ENCODE results near the gene PCDHB3.
"Not testable (repeated sequence)": the region's sequence is repeated elsewhere in the genome, so short reads cannot be mapped to it uniquely, and the experiment has no call there.

PCDHB3 gene

DNA sequence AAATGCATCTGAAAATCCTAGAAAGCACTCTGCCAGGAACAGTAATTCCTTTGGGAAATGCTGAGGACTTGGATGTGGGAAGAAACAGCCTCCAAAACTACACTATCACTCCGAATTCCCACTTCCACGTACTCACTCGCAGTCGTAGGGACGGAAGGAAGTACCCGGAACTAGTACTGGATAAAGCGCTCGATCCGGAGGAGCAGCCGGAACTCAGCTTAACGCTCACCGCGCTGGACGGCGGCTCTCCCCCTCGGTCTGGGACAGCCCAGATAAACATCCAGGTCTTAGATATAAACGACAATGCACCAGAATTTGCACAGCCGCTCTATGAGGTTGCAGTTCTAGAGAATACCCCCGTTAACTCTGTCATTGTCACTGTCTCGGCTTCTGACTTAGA, 786 bp downstream of the PCDHB3 start:
- TF ChIP-seq CTCF (IDR thresholded peaks at IDR 0.05; ENCODE audit: low read depth, low read length, poor library complexity, severe bottlenecking), result no peak
- Histone ChIP-seq H3K4me1 (ENCODE audit: control insufficient read depth, low read length) (no peaks in the 10 kb centered on the region), H3K27me3 (ENCODE audit: control insufficient read depth, low read length) (no peaks in the 10 kb centered on the region), H4K20me1 (ENCODE audit: control insufficient read depth, insufficient read depth, low read depth, low read length) (no peaks in the 10 kb centered on the region), H3K27ac (ENCODE audit: low read depth, low read length) (no peak overlapping the region), H3K4me2 (ENCODE audit: low read length) (no peak overlapping the region), H3K9me3 (ENCODE audit: control insufficient read depth, insufficient read depth, low read length) (no peaks in the 10 kb centered on the region), H3K9me2 (replicated peaks; ENCODE audit: control insufficient read depth, low read length) (no peaks in the 10 kb centered on the region), H3K36me3 (ENCODE audit: control insufficient read depth, low read length) (no peaks in the 10 kb centered on the region), H3F3A (ENCODE audit: control insufficient read depth, insufficient read depth) (no peaks in the 10 kb centered on the region), H3K79me2 (ENCODE audit: control insufficient read depth, low read length) (no peaks in the 10 kb centered on the region), H3K4me3 (ENCODE audit: low read length) (no peak overlapping the region)

DNA sequence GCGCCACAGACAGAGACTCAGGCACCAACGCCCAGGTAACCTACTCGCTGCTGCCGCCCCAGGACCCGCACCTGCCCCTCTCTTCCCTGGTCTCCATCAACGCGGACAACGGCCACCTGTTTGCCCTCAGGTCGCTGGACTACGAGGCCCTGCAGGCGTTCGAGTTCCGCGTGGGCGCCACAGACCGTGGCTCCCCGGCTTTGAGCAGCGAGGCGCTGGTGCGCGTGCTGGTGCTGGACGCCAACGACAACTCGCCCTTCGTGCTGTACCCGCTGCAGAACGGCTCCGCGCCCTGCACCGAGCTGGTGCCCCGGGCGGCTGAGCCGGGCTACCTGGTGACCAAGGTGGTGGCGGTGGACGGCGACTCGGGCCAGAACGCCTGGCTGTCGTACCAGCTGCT, 1.8 kb downstream of the PCDHB3 start:
- not testable (repeated sequence) for H3K4me3 ChIP-seq (ENCODE audit: low read length); H3F3A ChIP-seq (ENCODE audit: control insufficient read depth, insufficient read depth); H3K79me2 ChIP-seq (ENCODE audit: control insufficient read depth, low read length); H3K27me3 ChIP-seq (ENCODE audit: control insufficient read depth, low read length); H3K4me1 ChIP-seq (ENCODE audit: control insufficient read depth, low read length); H3K9me3 ChIP-seq (ENCODE audit: control insufficient read depth, insufficient read depth, low read length); H3K36me3 ChIP-seq (ENCODE audit: control insufficient read depth, low read length); H3K4me2 ChIP-seq (ENCODE audit: low read length); H3K27ac ChIP-seq (ENCODE audit: low read depth, low read length); H3K9me2 ChIP-seq (replicated peaks; ENCODE audit: control insufficient read depth, low read length); H4K20me1 ChIP-seq (ENCODE audit: control insufficient read depth, insufficient read depth, low read depth, low read length)

GRCh38 chr5:141102471-141102870, 2.2 kb downstream of the PCDHB3 start:
- H3K79me2 ChIP-seq (ENCODE audit: control insufficient read depth, low read length); H4K20me1 ChIP-seq (ENCODE audit: control insufficient read depth, insufficient read depth, low read depth, low read length); H3K36me3 ChIP-seq (ENCODE audit: control insufficient read depth, low read length); H3K4me1 ChIP-seq (ENCODE audit: control insufficient read depth, low read length); H3K4me3 ChIP-seq (ENCODE audit: low read length); H3K4me2 ChIP-seq (ENCODE audit: low read length); H3F3A ChIP-seq (ENCODE audit: control insufficient read depth, insufficient read depth); H3K27me3 ChIP-seq (ENCODE audit: control insufficient read depth, low read length); H3K27ac ChIP-seq (ENCODE audit: low read depth, low read length); H3K9me2 ChIP-seq (replicated peaks; ENCODE audit: control insufficient read depth, low read length); H3K9me3 ChIP-seq (ENCODE audit: control insufficient read depth, insufficient read depth, low read length): not testable (repeated sequence)

DNA sequence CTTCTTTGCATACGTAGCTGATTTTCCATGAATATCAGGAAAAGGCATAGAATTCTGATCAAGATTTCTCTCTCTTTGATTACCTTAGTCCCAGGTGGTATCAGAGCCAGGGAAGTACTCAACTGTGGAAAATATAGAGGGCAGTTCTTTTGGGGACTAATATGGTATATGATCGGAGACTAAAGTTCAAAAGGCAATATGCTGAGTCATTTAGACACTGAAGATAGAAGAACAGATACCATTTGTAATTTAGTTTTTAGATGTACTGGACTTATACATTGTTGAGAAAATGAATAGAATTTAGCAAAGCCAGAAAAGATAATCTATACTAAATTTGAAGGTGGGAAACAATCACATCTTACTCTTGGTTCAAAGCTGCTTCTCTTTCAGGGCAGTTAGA, 5.1 kb downstream of the PCDHB3 start:
- Histone ChIP-seq H3K4me3 (ENCODE audit: low read length) (no peak overlapping the region), H4K20me1 (ENCODE audit: control insufficient read depth, insufficient read depth, low read depth, low read length) (no peaks in the 10 kb centered on the region), H3F3A (ENCODE audit: control insufficient read depth, insufficient read depth) (no peaks in the 10 kb centered on the region), H3K9me3 (ENCODE audit: control insufficient read depth, insufficient read depth, low read length) (no peaks in the 10 kb centered on the region), H3K4me1 (ENCODE audit: control insufficient read depth, low read length) (no peaks in the 10 kb centered on the region), H3K79me2 (ENCODE audit: control insufficient read depth, low read length) (no peaks in the 10 kb centered on the region), H3K9me2 (replicated peaks; ENCODE audit: control insufficient read depth, low read length) (no peaks in the 10 kb centered on the region), H3K36me3 (ENCODE audit: control insufficient read depth, low read length) (no peaks in the 10 kb centered on the region), H3K27me3 (ENCODE audit: control insufficient read depth, low read length) (no peaks in the 10 kb centered on the region), H3K4me2 (ENCODE audit: low read length) (no peak overlapping the region), H3K27ac (ENCODE audit: low read depth, low read length) (no peak overlapping the region)
- TF ChIP-seq EZH2phosphoT487 (IDR thresholded peaks at IDR 0.05; ENCODE audit: borderline replicate concordance, low read length) (no peak), CTCF (IDR thresholded peaks at IDR 0.05; ENCODE audit: low read depth, low read length, poor library complexity, severe bottlenecking) (no peak)
